H4 (cell line): ENCODE measurements around the gene WDR72. TPM values are rescaled to one million over a fixed set of nuclear protein-coding genes. Genes with fewer than 3 reads are reported as not detected.

Source experiments
- total RNA-seq: library from RNA; depleted of rRNA; stranded (reverse); fragments of >200 nt; shearing (Covaris generic); gene quantifications from 2 replicates; pipeline ENCODE4 v1.2.3, GENCODE V29; 2014; rRNA removed

The WDR72 gene
- total RNA-seq, 1 experiment from 2014 or later: 14.6 TPM

Other genes with a start within 250 kb of the WDR72 start
- not detected in 2 replicates for gene UNC13C, start 218.8 kb upstream of the WDR72 start, total RNA-seq